ENCODE measurements around the gene OR2C1. TPM values are rescaled to one million over a fixed set of nuclear protein-coding genes. Genes with fewer than 3 reads are reported as not detected.

Gene OR2C1
- total and polyA plus RNA-seq, 2 donors (not counting 1 experiment from before 2014, with no cell fraction given): 0.52 to 0.67 TPM

DNA sequence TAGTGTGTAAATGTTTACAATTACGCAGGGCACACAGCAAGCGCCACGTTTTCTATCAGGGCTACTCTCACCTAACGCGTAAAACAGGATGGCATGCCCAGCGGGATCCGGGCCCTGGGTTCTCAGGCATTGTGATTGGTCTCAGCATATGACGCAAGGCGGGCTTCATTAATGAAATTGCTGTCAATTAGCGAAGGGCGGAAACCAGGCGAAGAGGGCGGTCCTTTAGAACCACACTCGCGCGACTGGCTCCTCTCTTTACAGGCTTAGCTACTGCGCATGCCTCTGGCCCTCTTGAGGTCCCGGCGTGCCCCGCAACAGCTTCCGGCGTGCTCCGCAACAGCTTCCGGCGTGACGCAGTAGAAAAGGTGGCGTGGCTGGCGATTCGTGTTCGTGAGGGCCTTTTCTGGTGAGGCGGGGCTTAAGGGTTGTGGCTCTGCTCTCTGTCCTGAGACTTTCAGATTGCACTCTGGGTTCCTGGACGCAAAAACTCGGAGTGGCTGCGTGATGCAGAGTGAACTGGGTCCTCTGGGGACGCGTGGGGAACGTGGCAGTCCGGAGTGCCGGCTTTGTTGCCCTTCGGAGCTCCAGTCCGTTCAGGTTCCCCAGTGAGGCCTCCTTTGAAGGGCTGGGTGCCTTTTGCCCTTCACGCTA lies 9.2 kb downstream of the OR2C1 start:
- peak; percentile 94 for ATAC-seq (ENCODE audit: low read depth)
- intact Hi-C loops (cut with micrococcal nuclease): loop anchor here (1.0 kb wide), 2 partner anchors 60 to 82 kb away; partner anchors contain the start of genes TIGD7, ZNF263 and ZNF75A
- Mint-ChIP-seq H3K9me3 (ENCODE audit: insufficient read depth) (peaks cover 2% of the 10 kb centered on the region), H3K4me1 (peaks cover 5% of the 10 kb centered on the region), H3K27ac (peak overlapping the region; percentile 92), H3K27me3 (peaks cover 24% of the 10 kb centered on the region), H3K4me3 (peak overlapping the region; percentile 85)
- H3K4me2 ChIP-seq (replicated peaks; ENCODE audit: low read depth, low read length, poor library complexity, severe bottlenecking): peak overlapping the region; percentile 81
- ChIA-PET CTCF (interaction anchor here (0.5 kb wide), 1 partner anchor 157 kb away, joined by 5 read pairs; no protein-coding TSS in a partner anchor), POLR2A (interaction anchor here (0.6 to 1.0 kb wide), 2 partner anchors 8 to 36 kb away, joined by 6 to 7 read pairs; partner anchors contain the start of genes ZNF174 and ZSCAN32)
- H3K27me3 ChIP-seq (replicated peaks in 1 of 4; ENCODE audit: control extremely low read depth in 1 of 4, control insufficient read depth in 3 of 4, insufficient read depth in 4 of 4, low read length in 3 of 4): peaks cover 0 to 11% (median 3%) of the 10 kb centered on the region in 4 experiments
- peak overlapping the region; percentile 73 for H3K9ac ChIP-seq (ENCODE audit: low read length)
- no peaks in the 10 kb centered on the region for H4K20me1 ChIP-seq (ENCODE audit: control insufficient read depth, insufficient read depth, low read length, poor library complexity, severe bottlenecking)
- peak; percentile 92 for DNase-seq
- H3K36me3 ChIP-seq (replicated peaks in 1 of 2; ENCODE audit: control extremely low read depth in 1 of 2, control insufficient read depth in 1 of 2, extremely low read depth in 1 of 2, insufficient read depth in 2 of 2, low read length in 1 of 2): no peaks in the 10 kb centered on the region
- WGBS (ENCODE audit: insufficient coverage): 23% methylated on average over 42 of the region's 42 CpGs
- peaks cover 6 to 15% of the 10 kb centered on the region in 2 donors for H3K4me1 ChIP-seq (ENCODE audit: control insufficient read depth in 2 of 2, insufficient read depth in 2 of 2, low read length in 2 of 2)
- TF ChIP-seq, protein P1, sequence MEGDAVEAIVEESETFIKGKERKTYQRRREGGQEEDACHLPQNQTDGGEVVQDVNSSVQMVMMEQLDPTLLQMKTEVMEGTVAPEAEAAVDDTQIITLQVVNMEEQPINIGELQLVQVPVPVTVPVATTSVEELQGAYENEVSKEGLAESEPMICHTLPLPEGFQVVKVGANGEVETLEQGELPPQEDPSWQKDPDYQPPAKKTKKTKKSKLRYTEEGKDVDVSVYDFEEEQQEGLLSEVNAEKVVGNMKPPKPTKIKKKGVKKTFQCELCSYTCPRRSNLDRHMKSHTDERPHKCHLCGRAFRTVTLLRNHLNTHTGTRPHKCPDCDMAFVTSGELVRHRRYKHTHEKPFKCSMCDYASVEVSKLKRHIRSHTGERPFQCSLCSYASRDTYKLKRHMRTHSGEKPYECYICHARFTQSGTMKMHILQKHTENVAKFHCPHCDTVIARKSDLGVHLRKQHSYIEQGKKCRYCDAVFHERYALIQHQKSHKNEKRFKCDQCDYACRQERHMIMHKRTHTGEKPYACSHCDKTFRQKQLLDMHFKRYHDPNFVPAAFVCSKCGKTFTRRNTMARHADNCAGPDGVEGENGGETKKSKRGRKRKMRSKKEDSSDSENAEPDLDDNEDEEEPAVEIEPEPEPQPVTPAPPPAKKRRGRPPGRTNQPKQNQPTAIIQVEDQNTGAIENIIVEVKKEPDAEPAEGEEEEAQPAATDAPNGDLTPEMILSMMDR (IDR thresholded peaks at IDR 0.05): no peak
- TF ChIP-seq EZH2 (IDR thresholded peaks at IDR 0.05; ENCODE audit: borderline replicate concordance, insufficient read depth, low read depth, low read length, poor library complexity, severe bottlenecking): no peak
- peak overlapping the region; percentile 92 for H2AFZ ChIP-seq (ENCODE audit: insufficient read depth, low read depth, low read length, poor library complexity, severe bottlenecking)
- peaks cover 6 to 36% (median 27%) of the 10 kb centered on the region in 3 donors for H3K9me3 ChIP-seq (ENCODE audit: control extremely low read depth in 1 of 3, control insufficient read depth in 2 of 3, insufficient read depth in 1 of 3, low read length in 2 of 3)
- H3K27ac ChIP-seq (ENCODE audit: low read length in 2 of 2): peak overlapping the region; percentile 88 to 90
- H3K79me2 ChIP-seq (ENCODE audit: control insufficient read depth, insufficient read depth, low read length): no peaks in the 10 kb centered on the region
- peak overlapping the region; percentile 34 to 69 (median 64) for H3K4me3 ChIP-seq (ENCODE audit: control extremely low read depth in 1 of 5, extremely low read depth in 1 of 5, insufficient read depth in 1 of 5, low read depth in 2 of 5, low read length in 4 of 5)

DNA sequence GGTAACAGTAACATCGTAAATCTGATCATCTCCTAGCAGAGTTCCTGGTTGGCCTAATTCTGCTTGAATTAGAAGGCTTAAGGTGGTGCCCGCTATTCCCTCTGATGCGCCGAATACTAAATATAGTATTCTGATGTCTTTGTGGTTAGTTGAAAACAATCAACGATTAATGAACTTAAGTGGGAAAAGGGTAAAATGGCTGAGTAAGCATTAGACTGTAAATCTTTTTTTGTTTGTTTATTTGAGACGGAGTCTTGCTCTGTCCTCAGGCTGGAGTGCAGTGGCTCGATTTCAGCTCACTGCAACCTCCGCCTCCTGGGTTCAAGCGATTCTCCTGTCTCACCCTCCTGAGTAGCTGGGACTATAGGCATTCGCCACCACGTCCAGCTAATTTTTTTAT lies 13.4 kb downstream of the OR2C1 start:
- no peak for ATAC-seq (ENCODE audit: low read depth)
- H3K4me1 ChIP-seq (ENCODE audit: control insufficient read depth in 2 of 2, insufficient read depth in 2 of 2, low read length in 2 of 2): peaks cover 6 to 15% of the 10 kb centered on the region in 2 donors
- Mint-ChIP-seq H3K27me3 (no peaks in the 10 kb centered on the region), H3K4me1 (peaks cover 5% of the 10 kb centered on the region), H3K27ac (no peak overlapping the region), H3K9me3 (ENCODE audit: insufficient read depth) (peaks cover 3% of the 10 kb centered on the region), H3K4me3 (no peak overlapping the region)
- ChIA-PET POLR2A (no interaction called here), CTCF (no interaction called here)
- TF ChIP-seq, protein P1 (IDR thresholded peaks at IDR 0.05): no peak
- no peak for TF ChIP-seq EZH2 (IDR thresholded peaks at IDR 0.05; ENCODE audit: borderline replicate concordance, insufficient read depth, low read depth, low read length, poor library complexity, severe bottlenecking)
- 93% methylated on average over 10 of the region's 11 CpGs for WGBS (ENCODE audit: insufficient coverage)
- no peaks in the 10 kb centered on the region for H3K36me3 ChIP-seq (replicated peaks in 1 of 2; ENCODE audit: control extremely low read depth in 1 of 2, control insufficient read depth in 1 of 2, extremely low read depth in 1 of 2, insufficient read depth in 2 of 2, low read length in 1 of 2)
- DNase-seq: no peak
- H3K79me2 ChIP-seq (ENCODE audit: control insufficient read depth, insufficient read depth, low read length): no peaks in the 10 kb centered on the region
- no peak overlapping the region for H3K4me2 ChIP-seq (replicated peaks; ENCODE audit: low read depth, low read length, poor library complexity, severe bottlenecking)
- H3K9me3 ChIP-seq (ENCODE audit: control extremely low read depth in 1 of 3, control insufficient read depth in 2 of 3, insufficient read depth in 1 of 3, low read length in 2 of 3): peaks cover 1 to 40% (median 30%) of the 10 kb centered on the region in 3 donors
- no peak overlapping the region for H3K9ac ChIP-seq (ENCODE audit: low read length)
- H4K20me1 ChIP-seq (ENCODE audit: control insufficient read depth, insufficient read depth, low read length, poor library complexity, severe bottlenecking): no peaks in the 10 kb centered on the region
- no peak overlapping the region for H3K4me3 ChIP-seq (ENCODE audit: control extremely low read depth in 1 of 5, extremely low read depth in 1 of 5, insufficient read depth in 1 of 5, low read depth in 2 of 5, low read length in 4 of 5)
- no peak overlapping the region for H2AFZ ChIP-seq (ENCODE audit: insufficient read depth, low read depth, low read length, poor library complexity, severe bottlenecking)
- intact Hi-C loops (cut with micrococcal nuclease): no loop called here
- no peak overlapping the region for H3K27ac ChIP-seq (ENCODE audit: low read length in 2 of 2)
- no peaks in the 10 kb centered on the region for H3K27me3 ChIP-seq (replicated peaks in 1 of 4; ENCODE audit: control extremely low read depth in 1 of 4, control insufficient read depth in 3 of 4, insufficient read depth in 4 of 4, low read length in 3 of 4)

Data from B cell (primary cell).